Measurements from ENCODE around the gene C6orf118.

Gene C6orf118

GRCh38 chr6:165244524-165245247, 64.7 kb downstream of the C6orf118 start:
- DNase-seq (ENCODE audit: low read depth in 2 of 2), result no peak

- no peak for DNase-seq (ENCODE audit: low read depth in 2 of 2)
Observed at GRCh38 chr6:165243801-165244200, 65.6 kb downstream of the C6orf118 start.

- DNase-seq (ENCODE audit: low read depth in 2 of 2), result no peak
Observed at GRCh38 chr6:165236326-165236725, 73.1 kb downstream of the C6orf118 start.

GRCh38 chr6:165232731-165233488, 76.5 kb downstream of the C6orf118 start:
- DNase-seq (ENCODE audit: low read depth in 2 of 2), result no peak

GRCh38 chr6:165231581-165232561, 77.5 kb downstream of the C6orf118 start:
- no peak for DNase-seq (ENCODE audit: low read depth in 2 of 2)

- DNase-seq (ENCODE audit: low read depth in 2 of 2), result no peak
Observed at GRCh38 chr6:165231177-165231576, 78.2 kb downstream of the C6orf118 start.
